Activated CD4-positive, alpha-beta T cell treated with anti-CD3 and anti-CD28 coated beads, Interleukin-2, amount 10 ng/mL, durations not matched to agents 7 days and 5 days (primary cell): ENCODE measurements around the gene SFXN2. TPM values are rescaled to one million over a fixed set of nuclear protein-coding genes. Genes with fewer than 3 reads are reported as not detected.
A peak's percentile ranks its signal among the peaks of the same experiment; 100 is the strongest.

Experiments used
- CTCF ChIA-PET: fragments of 350-600 bp; sonication (Branson Sonifier 250); formaldehyde crosslinking; loops from one replicate; lab custom pipeline; 2021; ENCODE audit warnings: antibody characterized with exemption; lab: Charles Lee
- POLR2A ChIA-PET: fragments of 350-600 bp; sonication (Branson Sonifier 250); formaldehyde crosslinking; loops from one replicate; lab custom pipeline; 2021; ENCODE audit warnings: antibody characterized with exemption; lab: Charles Lee
- DNase-seq: peaks from one replicate; pipeline ENCODE4 v3.0.0-alpha.2; 2020
- H3K27ac Mint-ChIP-seq: one replicate; pipeline ENCODE4 v1.8.0; 2021; ENCODE audit warnings: mild to moderate bottlenecking, moderate library complexity, mixed read lengths
- H3K27me3 Mint-ChIP-seq: one replicate; pipeline ENCODE4 v1.8.0; 2021; ENCODE audit warnings: mixed read lengths
- H3K36me3 Mint-ChIP-seq: one replicate; pipeline ENCODE4 v1.8.0; 2021; ENCODE audit warnings: low read depth, mixed read lengths
- H3K4me1 Mint-ChIP-seq: one replicate; pipeline ENCODE4 v1.8.0; 2021; ENCODE audit warnings: mixed read lengths
- H3K4me3 Mint-ChIP-seq: one replicate; pipeline ENCODE4 v1.8.0; 2021; ENCODE audit warnings: mild to moderate bottlenecking, moderate library complexity, mixed read lengths
- H3K9me3 Mint-ChIP-seq: one replicate; pipeline ENCODE4 v1.8.0; 2021; ENCODE audit warnings: mixed read lengths
- total RNA-seq, 2 experiments: library from RNA; stranded (reverse); gene quantifications; one replicate each; pipeline ENCODE4 v1.2.3, GENCODE V29; 2021

SFXN2 gene
- total RNA-seq, 2 experiments from 2014 or later = 20.7 to 23.6 TPM

GRCh38 chr10:102776779-102777456, 62.5 kb downstream of the SFXN2 start:
- Mint-ChIP-seq H3K4me3 (no peak overlapping the region), H3K27me3 (no peaks in the 10 kb centered on the region), H3K27ac (no peak overlapping the region), H3K36me3 (peaks cover 23% of the 10 kb centered on the region), H3K9me3 (no peaks in the 10 kb centered on the region), H3K4me1 (peaks cover 53% of the 10 kb centered on the region)
- POLR2A ChIA-PET = no interaction called here
- CTCF ChIA-PET = interaction anchor here (0.6 to 1.2 kb wide), 5 partner anchors 10 to 200 kb away, joined by 3 to 6 read pairs (median 3); no protein-coding TSS in a partner anchor
- DNase-seq = no peak

GRCh38 chr10:102777711-102778453, 63.4 kb downstream of the SFXN2 start:
- Mint-ChIP-seq H3K27ac (peak overlapping the region; percentile 22), H3K36me3 (peaks cover 19% of the 10 kb centered on the region), H3K9me3 (no peaks in the 10 kb centered on the region), H3K27me3 (no peaks in the 10 kb centered on the region), H3K4me1 (peaks cover 57% of the 10 kb centered on the region), H3K4me3 (no peak overlapping the region)
- no peak for DNase-seq
- POLR2A ChIA-PET = interaction anchor here (0.7 kb wide), 1 partner anchor 8 kb away, joined by 3 read pairs; no protein-coding TSS in a partner anchor
- CTCF ChIA-PET = interaction anchor here (0.6 to 1.5 kb wide), 6 partner anchors 8 to 79 kb away, joined by 3 to 6 read pairs (median 3); no protein-coding TSS in a partner anchor

- Mint-ChIP-seq H3K27me3 (no peaks in the 10 kb centered on the region), H3K36me3 (peaks cover 19% of the 10 kb centered on the region), H3K9me3 (no peaks in the 10 kb centered on the region), H3K4me1 (peaks cover 50% of the 10 kb centered on the region), H3K4me3 (no peak overlapping the region), H3K27ac (no peak overlapping the region)
- no peak for DNase-seq
- CTCF ChIA-PET = interaction anchor here (0.6 to 1.5 kb wide), 5 partner anchors 9 to 24 kb away, joined by 3 read pairs; no protein-coding TSS in a partner anchor
- POLR2A ChIA-PET = interaction anchor here (0.7 kb wide), 1 partner anchor 9 kb away, joined by 3 read pairs; no protein-coding TSS in a partner anchor
These were observed 64.3 kb downstream of the SFXN2 start for GRCh38 chr10:102778781-102779180.

GRCh38 chr10:102779680-102780526, 65.5 kb downstream of the SFXN2 start:
- peaks cover 41% of the 10 kb centered on the region for H3K4me1 Mint-ChIP-seq
- DNase-seq = no peak
- H3K4me3 Mint-ChIP-seq = no peak overlapping the region
- H3K27me3 Mint-ChIP-seq = no peaks in the 10 kb centered on the region
- POLR2A ChIA-PET = no interaction called here
- CTCF ChIA-PET = interaction anchor here (0.6 to 1.5 kb wide), 3 partner anchors 9 to 25 kb away, joined by 3 read pairs; no protein-coding TSS in a partner anchor
- no peaks in the 10 kb centered on the region for H3K9me3 Mint-ChIP-seq
- H3K27ac Mint-ChIP-seq = no peak overlapping the region
- H3K36me3 Mint-ChIP-seq = peaks cover 19% of the 10 kb centered on the region

- H3K27ac Mint-ChIP-seq = no peak overlapping the region
- no peak for DNase-seq
- H3K4me3 Mint-ChIP-seq = no peak overlapping the region
- H3K9me3 Mint-ChIP-seq = no peaks in the 10 kb centered on the region
- H3K27me3 Mint-ChIP-seq = no peaks in the 10 kb centered on the region
- ChIA-PET CTCF (interaction anchor here (0.6 kb wide), 1 partner anchor 8 kb away, joined by 3 read pairs; no protein-coding TSS in a partner anchor), POLR2A (no interaction called here)
- peaks cover 36% of the 10 kb centered on the region for H3K4me1 Mint-ChIP-seq
- peaks cover 18% of the 10 kb centered on the region for H3K36me3 Mint-ChIP-seq
These were observed 66.0 kb downstream of the SFXN2 start for GRCh38 chr10:102780527-102780808.

- CTCF ChIA-PET = interaction anchor here (0.6 kb wide), 1 partner anchor 332 kb away, joined by 3 read pairs; no protein-coding TSS in a partner anchor
- no peak overlapping the region for H3K27ac Mint-ChIP-seq
- H3K27me3 Mint-ChIP-seq = no peaks in the 10 kb centered on the region
These were observed 66.9 kb downstream of the SFXN2 start for GRCh38 chr10:102781090-102781920.

GRCh38 chr10:102781921-102782557, 67.6 kb downstream of the SFXN2 start:
- peaks cover 20% of the 10 kb centered on the region for H3K4me1 Mint-ChIP-seq
- no peak for DNase-seq
- H3K4me3 Mint-ChIP-seq = no peak overlapping the region
- H3K27me3 Mint-ChIP-seq = no peaks in the 10 kb centered on the region
- no peaks in the 10 kb centered on the region for H3K9me3 Mint-ChIP-seq
- POLR2A ChIA-PET = no interaction called here
- H3K36me3 Mint-ChIP-seq = peaks cover 17% of the 10 kb centered on the region
- CTCF ChIA-PET = interaction anchor here (0.6 kb wide), 1 partner anchor 331 kb away, joined by 3 read pairs; no protein-coding TSS in a partner anchor
- H3K27ac Mint-ChIP-seq = no peak overlapping the region

More at GRCh38 chr10:102781090-102781920, 66.9 kb downstream of the SFXN2 start:
- Mint-ChIP-seq H3K4me1 (peaks cover 27% of the 10 kb centered on the region), H3K9me3 (no peaks in the 10 kb centered on the region), H3K36me3 (peaks cover 17% of the 10 kb centered on the region), H3K4me3 (no peak overlapping the region)
- POLR2A ChIA-PET = no interaction called here
- DNase-seq = no peak

GRCh38 chr10:102782673-102783551, 68.5 kb downstream of the SFXN2 start:
- Mint-ChIP-seq H3K4me3 (no peak overlapping the region), H3K27me3 (no peaks in the 10 kb centered on the region), H3K36me3 (peaks cover 17% of the 10 kb centered on the region), H3K9me3 (no peaks in the 10 kb centered on the region), H3K4me1 (peaks cover 18% of the 10 kb centered on the region), H3K27ac (no peak overlapping the region)
- no peak for DNase-seq
- POLR2A ChIA-PET = no interaction called here
- CTCF ChIA-PET = no interaction called here

GRCh38 chr10:102783568-102783967, 69.1 kb downstream of the SFXN2 start:
- H3K4me1 Mint-ChIP-seq = peaks cover 18% of the 10 kb centered on the region
- H3K27ac Mint-ChIP-seq = no peak overlapping the region
- DNase-seq = no peak
- ChIA-PET POLR2A (no interaction called here), CTCF (no interaction called here)
- H3K9me3 Mint-ChIP-seq = no peaks in the 10 kb centered on the region
- H3K36me3 Mint-ChIP-seq = peaks cover 17% of the 10 kb centered on the region
- H3K27me3 Mint-ChIP-seq = no peaks in the 10 kb centered on the region
- H3K4me3 Mint-ChIP-seq = no peak overlapping the region

GRCh38 chr10:102785818-102786217, 71.4 kb downstream of the SFXN2 start:
- Mint-ChIP-seq H3K4me3 (no peak overlapping the region), H3K36me3 (peaks cover 14% of the 10 kb centered on the region), H3K27ac (no peak overlapping the region), H3K9me3 (peaks cover 4% of the 10 kb centered on the region), H3K4me1 (peaks cover 13% of the 10 kb centered on the region), H3K27me3 (no peaks in the 10 kb centered on the region)
- ChIA-PET POLR2A (no interaction called here), CTCF (no interaction called here)
- no peak for DNase-seq
